Measurements from ENCODE around the gene LRRC7. TPM values are rescaled to one million over a fixed set of nuclear protein-coding genes. Genes with fewer than 3 reads are reported as not detected.

The LRRC7 gene
- total RNA-seq, 4 donors from 2014 or later, result 0.62 to 2.1 (median 1.3) TPM

GRCh38 chr1:69743146-69743545 is 175.4 kb downstream of the LRRC7 start:
- TF ChIP-seq POLR2A (IDR thresholded peaks at IDR 0.05), result no peak
- TF ChIP-seq, protein P1, sequence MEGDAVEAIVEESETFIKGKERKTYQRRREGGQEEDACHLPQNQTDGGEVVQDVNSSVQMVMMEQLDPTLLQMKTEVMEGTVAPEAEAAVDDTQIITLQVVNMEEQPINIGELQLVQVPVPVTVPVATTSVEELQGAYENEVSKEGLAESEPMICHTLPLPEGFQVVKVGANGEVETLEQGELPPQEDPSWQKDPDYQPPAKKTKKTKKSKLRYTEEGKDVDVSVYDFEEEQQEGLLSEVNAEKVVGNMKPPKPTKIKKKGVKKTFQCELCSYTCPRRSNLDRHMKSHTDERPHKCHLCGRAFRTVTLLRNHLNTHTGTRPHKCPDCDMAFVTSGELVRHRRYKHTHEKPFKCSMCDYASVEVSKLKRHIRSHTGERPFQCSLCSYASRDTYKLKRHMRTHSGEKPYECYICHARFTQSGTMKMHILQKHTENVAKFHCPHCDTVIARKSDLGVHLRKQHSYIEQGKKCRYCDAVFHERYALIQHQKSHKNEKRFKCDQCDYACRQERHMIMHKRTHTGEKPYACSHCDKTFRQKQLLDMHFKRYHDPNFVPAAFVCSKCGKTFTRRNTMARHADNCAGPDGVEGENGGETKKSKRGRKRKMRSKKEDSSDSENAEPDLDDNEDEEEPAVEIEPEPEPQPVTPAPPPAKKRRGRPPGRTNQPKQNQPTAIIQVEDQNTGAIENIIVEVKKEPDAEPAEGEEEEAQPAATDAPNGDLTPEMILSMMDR (IDR thresholded peaks at IDR 0.05 in 4 of 5, conservative IDR thresholded peaks at IDR 0.05 in 1 of 5), result no peak
- no peaks in the 10 kb centered on the region for H3K36me3 ChIP-seq
- H3K27me3 ChIP-seq, result no peaks in the 10 kb centered on the region
- intact Hi-C loops (cut with DNase I; ENCODE audit: low total_unique reads) (no loop called here), in situ Hi-C loops (cut with MboI; ENCODE audit: low sequenced_read_pairs in 4 of 4) (loop anchor here in 1 of 4 donors (25.0 kb wide), 2 partner anchors 1156 to 1281 kb away; no protein-coding TSS in a partner anchor)
- ATAC-seq (no peak), DNase-seq (no peak)
- H3K27ac ChIP-seq, result no peak overlapping the region
- no peak overlapping the region for H3K4me3 ChIP-seq
- no peaks in the 10 kb centered on the region for H3K9me3 ChIP-seq
- no peaks in the 10 kb centered on the region for H3K4me1 ChIP-seq

DNA sequence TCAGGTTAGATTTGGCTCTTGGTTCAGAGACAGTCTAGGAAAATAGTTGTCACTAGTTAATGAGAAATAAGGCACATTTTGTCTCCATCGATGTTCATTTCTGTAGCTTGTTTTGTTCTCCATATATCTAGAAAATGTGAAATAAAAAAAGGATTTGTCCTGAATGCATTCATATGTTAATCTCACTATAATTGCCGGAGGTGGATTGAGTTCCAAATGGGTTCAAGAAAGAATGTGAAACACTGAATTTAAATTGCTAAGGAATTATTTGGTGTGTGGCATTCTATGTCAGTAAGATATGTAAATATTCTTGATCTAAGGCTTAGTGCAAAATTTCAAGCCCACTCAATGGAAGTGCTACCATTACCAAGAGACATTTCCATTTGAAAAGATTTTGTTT is 176.7 kb downstream of the LRRC7 start:
- no peaks in the 10 kb centered on the region for H3K27me3 ChIP-seq
- intact Hi-C loops (cut with DNase I; ENCODE audit: low total_unique reads), result no loop called here
- no peaks in the 10 kb centered on the region for H3K9me3 ChIP-seq
- H3K4me3 ChIP-seq, result no peak overlapping the region
- DNase-seq (no peak), ATAC-seq (no peak)
- no peaks in the 10 kb centered on the region for H3K36me3 ChIP-seq
- no peak for TF ChIP-seq POLR2A (IDR thresholded peaks at IDR 0.05)
- TF ChIP-seq, protein P1 (IDR thresholded peaks at IDR 0.05 in 4 of 5, conservative IDR thresholded peaks at IDR 0.05 in 1 of 5), result no peak
- H3K27ac ChIP-seq, result no peak overlapping the region
- no peaks in the 10 kb centered on the region for H3K4me1 ChIP-seq
- in situ Hi-C loops (cut with MboI; ENCODE audit: low sequenced_read_pairs in 4 of 4), result loop anchor here in 1 of 4 donors (25.0 kb wide), 2 partner anchors 1157 to 1282 kb away; no protein-coding TSS in a partner anchor

- in situ Hi-C loops (cut with MboI; ENCODE audit: low sequenced_read_pairs in 4 of 4) (loop anchor here in 1 of 4 donors (25.0 kb wide), 2 partner anchors 1160 to 1285 kb away; no protein-coding TSS in a partner anchor), intact Hi-C loops (cut with DNase I; ENCODE audit: low total_unique reads) (no loop called here)
- no peaks in the 10 kb centered on the region for H3K4me1 ChIP-seq
- H3K36me3 ChIP-seq, result no peaks in the 10 kb centered on the region
- DNase-seq, result no peak
- ATAC-seq, result no peak
- no peak overlapping the region for H3K4me3 ChIP-seq
- H3K27me3 ChIP-seq, result no peaks in the 10 kb centered on the region
- no peaks in the 10 kb centered on the region for H3K9me3 ChIP-seq
- no peak overlapping the region for H3K27ac ChIP-seq
- TF ChIP-seq POLR2A (IDR thresholded peaks at IDR 0.05), result no peak
- TF ChIP-seq, protein P1 (IDR thresholded peaks at IDR 0.05 in 4 of 5, conservative IDR thresholded peaks at IDR 0.05 in 1 of 5), result no peak
Observed at GRCh38 chr1:69747207-69747606, 179.5 kb downstream of the LRRC7 start.

DNA sequence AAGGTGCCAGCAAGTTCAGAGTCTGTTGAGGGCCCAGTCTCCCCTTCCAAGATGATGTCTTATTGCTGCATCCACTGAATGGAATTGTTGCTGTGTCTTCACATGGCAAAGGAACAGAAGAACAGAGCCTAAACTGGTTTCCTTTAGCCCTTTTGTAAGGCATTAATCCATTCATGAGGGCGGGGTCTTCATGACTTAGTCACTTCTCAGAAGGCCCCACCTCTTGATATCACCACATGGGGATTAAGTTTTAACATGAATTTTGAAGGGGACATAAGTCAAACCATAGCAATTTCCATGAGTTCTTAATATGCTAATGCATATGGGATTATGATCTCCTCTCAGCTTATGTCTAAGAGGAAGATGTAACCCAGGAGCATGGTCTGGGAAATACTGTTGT is 182.9 kb downstream of the LRRC7 start:
- Histone ChIP-seq H3K4me1 (no peaks in the 10 kb centered on the region), H3K36me3 (no peaks in the 10 kb centered on the region), H3K27ac (no peak overlapping the region), H3K4me3 (no peak overlapping the region), H3K27me3 (no peaks in the 10 kb centered on the region), H3K9me3 (no peaks in the 10 kb centered on the region)
- no peak for ATAC-seq
- intact Hi-C loops (cut with DNase I; ENCODE audit: low total_unique reads), result no loop called here
- no peak for DNase-seq
- in situ Hi-C loops (cut with MboI; ENCODE audit: low sequenced_read_pairs in 4 of 4), result no loop called here
- no peak for TF ChIP-seq POLR2A (IDR thresholded peaks at IDR 0.05)
- TF ChIP-seq, protein P1 (IDR thresholded peaks at IDR 0.05 in 4 of 5, conservative IDR thresholded peaks at IDR 0.05 in 1 of 5), result no peak

GRCh38 chr1:69752831-69753230 is 185.1 kb downstream of the LRRC7 start:
- in situ Hi-C loops (cut with MboI; ENCODE audit: low sequenced_read_pairs in 4 of 4), result no loop called here
- H3K4me1 ChIP-seq, result no peaks in the 10 kb centered on the region
- H3K9me3 ChIP-seq, result no peaks in the 10 kb centered on the region
- ATAC-seq (no peak), DNase-seq (no peak)
- H3K36me3 ChIP-seq, result no peaks in the 10 kb centered on the region
- no peak overlapping the region for H3K27ac ChIP-seq
- TF ChIP-seq, protein P1 (IDR thresholded peaks at IDR 0.05 in 4 of 5, conservative IDR thresholded peaks at IDR 0.05 in 1 of 5), result no peak
- TF ChIP-seq POLR2A (IDR thresholded peaks at IDR 0.05), result no peak
- no peak overlapping the region for H3K4me3 ChIP-seq
- intact Hi-C loops (cut with DNase I; ENCODE audit: low total_unique reads), result no loop called here
- H3K27me3 ChIP-seq, result no peaks in the 10 kb centered on the region

Data from gastrocnemius medialis (tissue), 4 donors.